NCI-H2171 treated with DMSO at 0.1 percent for 48 hours (cell line): ENCODE measurements around the gene ATP13A3.
"Not testable (repeated sequence)": the region's sequence is repeated elsewhere in the genome, so short reads cannot be mapped to it uniquely, and the experiment has no call there.

Source experiments
- DNase-seq: peaks from one replicate; lab custom pipeline; 2025; lab: John Stamatoyannopoulos, UW

The ATP13A3 gene

DNA sequence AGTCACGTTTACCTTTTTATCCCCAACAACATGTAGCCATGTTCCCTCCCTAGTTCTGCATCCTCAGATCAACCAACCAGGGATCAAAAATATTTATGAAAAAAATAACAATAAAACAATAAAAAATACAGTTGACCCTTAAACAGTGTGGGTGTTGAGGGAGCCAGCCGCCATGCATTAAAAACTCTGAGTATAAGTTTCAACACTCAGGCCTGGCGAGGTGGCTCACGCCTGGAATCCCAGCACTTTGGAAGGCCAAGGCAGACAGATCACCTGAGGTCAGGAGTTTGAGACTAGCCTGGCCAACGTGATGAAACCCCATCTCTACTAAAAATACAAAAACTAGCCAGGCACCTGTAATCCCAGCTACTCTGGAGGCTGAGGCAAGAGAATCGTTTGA lies 12.7 kb upstream of the ATP13A3 start:
- DNase-seq, result not testable (repeated sequence)

GRCh38 chr3:194497799-194498575 lies 11.2 kb upstream of the ATP13A3 start:
- no peak for DNase-seq

DNA sequence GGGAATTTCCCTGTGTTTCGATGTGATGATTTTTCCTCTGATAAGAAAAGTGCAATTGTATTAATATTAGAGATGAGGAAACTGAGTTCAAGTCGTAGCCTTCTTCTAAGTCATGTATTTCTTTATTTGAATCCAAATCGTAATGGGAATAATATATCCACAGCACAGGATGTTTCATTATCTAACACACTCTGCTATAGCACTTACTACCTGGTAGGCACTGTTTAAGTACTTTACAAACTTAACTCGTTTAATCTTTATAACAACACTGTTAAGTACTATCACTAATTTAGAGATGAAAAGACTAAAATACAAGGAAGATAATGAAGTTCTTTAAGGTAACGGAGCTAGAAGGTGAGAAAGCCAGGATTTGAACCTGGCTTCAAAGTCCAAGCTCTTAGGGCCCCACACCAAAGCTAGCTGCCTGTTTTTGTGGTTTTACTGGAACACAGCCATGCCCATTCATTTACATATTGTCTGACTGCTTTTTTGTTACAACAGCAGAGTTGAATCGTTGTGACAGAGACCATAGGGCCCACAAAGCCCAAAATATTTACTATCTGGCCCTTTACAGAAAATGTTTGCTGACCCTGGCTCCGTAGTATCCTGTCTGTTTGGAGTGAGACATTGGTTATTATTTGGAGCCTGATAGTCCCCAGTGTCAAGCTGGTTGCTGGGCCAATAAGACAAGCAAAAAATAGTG lies 9.6 kb upstream of the ATP13A3 start:
- DNase-seq, result no peak

DNA sequence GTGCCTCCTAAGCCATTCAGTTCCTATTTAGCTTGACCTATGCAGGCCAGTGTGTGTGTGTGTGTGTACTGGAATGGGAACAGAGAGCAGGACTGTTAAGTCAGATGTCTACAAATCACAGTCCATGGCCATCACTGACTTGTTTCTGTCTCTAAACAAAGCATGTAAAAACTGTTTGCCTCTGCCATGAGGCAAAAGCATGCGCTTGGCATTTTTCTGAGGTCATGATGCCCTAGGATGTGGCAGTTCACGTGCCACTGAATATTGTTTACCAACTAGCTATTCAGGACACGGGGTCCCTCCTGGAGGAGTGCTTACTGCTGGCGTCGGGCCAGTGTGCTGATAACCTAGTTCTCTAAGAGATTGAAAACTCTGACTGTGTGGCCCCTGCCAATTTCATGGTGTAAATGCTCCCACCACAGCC lies 8.2 kb upstream of the ATP13A3 start:
- no peak for DNase-seq

- DNase-seq, result not testable (repeated sequence)
Observed at GRCh38 chr3:194493995-194494927, 7.5 kb upstream of the ATP13A3 start.

DNA sequence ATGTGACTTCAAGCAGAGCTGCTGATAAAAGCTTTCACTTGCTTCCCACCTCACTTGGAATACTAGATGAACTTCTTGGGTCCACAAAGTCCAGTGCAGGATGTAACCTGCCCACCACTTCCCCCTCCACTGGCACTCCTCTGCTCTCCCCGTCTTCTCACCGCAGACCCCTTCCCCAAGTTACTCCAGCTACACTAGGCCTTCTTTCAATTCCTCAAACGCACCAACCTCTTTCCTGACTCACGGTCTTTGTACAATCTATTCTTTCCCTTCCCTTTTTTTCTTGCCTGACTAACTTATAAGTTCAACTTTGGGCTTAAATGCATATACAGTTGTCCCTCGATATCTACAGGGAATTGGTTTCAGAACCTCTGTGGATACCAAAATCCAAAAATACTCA lies 5.2 kb upstream of the ATP13A3 start:
- DNase-seq, result no peak

GRCh38 chr3:194489736-194490612 lies 3.2 kb upstream of the ATP13A3 start:
- no peak for DNase-seq

DNA sequence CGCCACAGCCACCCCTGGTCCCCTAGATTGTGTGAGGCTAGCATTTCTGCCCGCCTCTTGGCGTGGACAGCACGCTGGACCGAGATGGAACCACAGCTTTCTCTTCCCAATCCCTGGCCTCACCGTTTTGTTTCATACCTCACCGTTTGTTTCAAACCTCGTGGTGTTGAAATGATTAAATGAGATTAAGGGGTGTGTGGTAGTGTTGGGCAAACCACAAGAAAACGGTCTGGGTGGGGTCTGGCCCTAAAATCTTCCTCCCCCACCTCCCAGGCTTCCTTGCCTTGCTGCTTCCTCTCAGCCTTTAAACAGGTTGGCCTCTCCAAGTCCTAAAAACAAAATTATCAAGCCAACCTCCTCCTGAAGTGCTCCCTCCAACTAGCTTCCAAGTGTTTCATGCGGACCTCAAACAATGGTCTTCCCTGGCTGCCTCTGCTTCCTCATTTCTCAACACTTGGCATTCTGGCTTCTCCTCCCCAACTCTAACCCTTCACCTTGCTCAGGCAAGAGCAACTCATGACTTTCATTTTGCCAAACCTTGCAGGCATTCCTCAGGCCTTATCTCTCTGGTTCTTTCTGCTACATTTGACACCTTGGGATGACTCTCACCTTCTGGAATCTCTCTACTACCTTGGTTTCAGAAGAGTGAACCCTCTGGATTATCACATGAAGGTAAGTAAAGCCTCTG lies 1.4 kb upstream of the ATP13A3 start:
- no peak for DNase-seq

- no peak for DNase-seq
Observed at GRCh38 chr3:194487289-194488054, 670 bp upstream of the ATP13A3 start.

- no peak for DNase-seq
Observed at GRCh38 chr3:194485881-194486539, 792 bp downstream of the ATP13A3 start.

DNA sequence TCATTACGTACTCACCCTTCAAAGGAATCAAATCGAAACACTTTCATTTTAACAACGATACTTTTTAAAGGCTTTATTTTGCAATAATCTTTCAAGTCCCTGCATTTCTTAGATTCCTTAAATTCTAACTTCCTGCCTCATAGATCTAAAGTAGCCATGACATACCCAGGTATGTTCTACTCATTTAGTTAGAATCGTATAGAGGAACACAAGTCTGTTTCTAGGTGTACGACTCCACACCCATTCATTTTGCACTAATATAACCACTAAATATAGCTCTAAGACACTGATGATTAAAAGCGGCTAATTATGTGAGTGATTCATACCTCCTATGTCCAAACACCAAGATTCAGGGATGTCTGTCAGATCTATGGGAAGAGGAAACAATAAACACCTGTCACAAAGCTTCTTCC lies 1.3 kb downstream of the ATP13A3 start:
- DNase-seq, result peak; percentile 37

- no peak for DNase-seq
Observed at GRCh38 chr3:194484614-194485013, 2.2 kb downstream of the ATP13A3 start.

GRCh38 chr3:194483850-194484249 lies 3.0 kb downstream of the ATP13A3 start:
- DNase-seq, result no peak

- not testable (repeated sequence) for DNase-seq
Observed at GRCh38 chr3:194482830-194483229, 4.0 kb downstream of the ATP13A3 start.

GRCh38 chr3:194482196-194482593 lies 4.6 kb downstream of the ATP13A3 start:
- DNase-seq, result no peak

- no peak for DNase-seq
Observed at GRCh38 chr3:194481525-194482195, 5.1 kb downstream of the ATP13A3 start.

DNA sequence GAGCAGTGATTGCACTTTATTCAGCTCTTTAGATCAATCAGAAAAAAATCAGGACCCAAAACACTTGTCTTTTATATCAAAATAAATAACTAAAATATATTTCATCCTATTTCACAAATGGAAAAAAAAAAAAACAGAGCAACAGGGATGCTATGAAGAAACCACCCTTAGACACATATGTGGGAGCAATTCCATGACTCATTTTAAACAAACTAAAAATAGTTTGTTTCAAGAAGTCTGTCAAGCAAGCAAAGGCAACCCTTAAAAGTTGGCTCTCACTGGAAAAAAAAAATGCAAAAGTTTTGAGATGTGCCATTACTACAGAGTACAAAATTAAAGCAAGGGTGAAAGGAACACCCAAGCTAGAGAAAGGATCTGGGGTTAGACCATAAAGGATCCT lies 5.7 kb downstream of the ATP13A3 start:
- no peak for DNase-seq

DNA sequence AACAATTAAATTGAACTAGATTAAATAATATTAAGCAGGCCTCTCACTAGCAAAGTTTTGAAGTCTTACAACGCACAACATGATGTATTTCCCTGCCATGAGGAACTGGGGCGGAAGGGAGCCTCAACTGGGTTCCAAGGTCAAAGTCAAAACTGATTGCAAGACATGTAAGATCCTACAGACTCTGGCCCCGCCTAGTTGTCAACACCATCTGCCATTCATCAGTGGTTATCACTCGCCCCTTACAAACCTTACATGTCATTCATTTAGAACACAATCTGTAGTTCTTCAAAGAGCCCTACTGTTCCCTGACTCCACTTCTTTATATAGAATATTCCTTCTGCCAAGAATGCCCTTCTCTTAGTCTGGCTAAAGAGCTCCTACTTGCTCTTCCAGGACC lies 10.0 kb downstream of the ATP13A3 start:
- peak; percentile 25 for DNase-seq

GRCh38 chr3:194475978-194476377 lies 10.8 kb downstream of the ATP13A3 start:
- no peak for DNase-seq
